Stimulated activated CD8-positive, alpha-beta memory T cell treated with anti-CD3 and anti-CD28 coated beads, Interleukin-15, amount 100 ng/mL, for 24 hours (primary cell): Measurements from ENCODE around the gene MRPL4.

Experiments used
- DNase-seq: peaks from one replicate; pipeline ENCODE4 v3.0.0-alpha.2; 2020; ENCODE audit warnings: low read depth

MRPL4 gene

GRCh38 chr19:10251792-10252694 lies at the start of gene MRPL4:
MRPL4 (plus strand) TSS chr19:10252214; CDS start chr19:10252254, 40 bp downstream.
- DNase-seq: peak; percentile 84

GRCh38 chr19:10203686-10204085 lies 48.3 kb upstream of the MRPL4 start:
- DNase-seq: no peak

GRCh38 chr19:10205636-10206035 lies 46.4 kb upstream of the MRPL4 start:
- no peak for DNase-seq

- DNase-seq: no peak
Measured at GRCh38 chr19:10206226-10206885, 45.7 kb upstream of the MRPL4 start.

- DNase-seq: no peak
Measured at GRCh38 chr19:10207026-10207425, 45.0 kb upstream of the MRPL4 start.

GRCh38 chr19:10209315-10209714 lies 42.7 kb upstream of the MRPL4 start:
- DNase-seq: no peak

- no peak for DNase-seq
Measured at GRCh38 chr19:10211061-10211460, 41.0 kb upstream of the MRPL4 start.

GRCh38 chr19:10211691-10212090 lies 40.3 kb upstream of the MRPL4 start:
- DNase-seq: no peak

- no peak for DNase-seq
Measured at GRCh38 chr19:10214784-10215183, 37.2 kb upstream of the MRPL4 start.

GRCh38 chr19:10217085-10217484 lies 34.9 kb upstream of the MRPL4 start:
- no peak for DNase-seq

GRCh38 chr19:10219678-10220077 lies 32.3 kb upstream of the MRPL4 start:
- no peak for DNase-seq

GRCh38 chr19:10220695-10221094 lies 31.3 kb upstream of the MRPL4 start:
- DNase-seq: no peak

GRCh38 chr19:10222201-10222890 lies 29.7 kb upstream of the MRPL4 start:
- no peak for DNase-seq

- no peak for DNase-seq
Measured at GRCh38 chr19:10223488-10224213, 28.4 kb upstream of the MRPL4 start.

- DNase-seq: no peak
Measured at GRCh38 chr19:10224337-10224736, 27.7 kb upstream of the MRPL4 start.

- no peak for DNase-seq
Measured at GRCh38 chr19:10226021-10226375, 26.0 kb upstream of the MRPL4 start.

GRCh38 chr19:10226376-10227025 lies 25.5 kb upstream of the MRPL4 start:
- DNase-seq: no peak

GRCh38 chr19:10227026-10227971 lies 24.7 kb upstream of the MRPL4 start:
- no peak for DNase-seq

- DNase-seq: no peak
Measured at GRCh38 chr19:10228393-10228792, 23.6 kb upstream of the MRPL4 start.

- no peak for DNase-seq
Measured at GRCh38 chr19:10228920-10229319, 23.1 kb upstream of the MRPL4 start.
